Measurements from ENCODE around the gene LARP1B. TPM values are rescaled to one million over a fixed set of nuclear protein-coding genes. Genes with fewer than 3 reads are reported as not detected.

The LARP1B gene
- total RNA-seq, 2 donors from 2014 or later, result 20.2 to 20.9 TPM

DNA sequence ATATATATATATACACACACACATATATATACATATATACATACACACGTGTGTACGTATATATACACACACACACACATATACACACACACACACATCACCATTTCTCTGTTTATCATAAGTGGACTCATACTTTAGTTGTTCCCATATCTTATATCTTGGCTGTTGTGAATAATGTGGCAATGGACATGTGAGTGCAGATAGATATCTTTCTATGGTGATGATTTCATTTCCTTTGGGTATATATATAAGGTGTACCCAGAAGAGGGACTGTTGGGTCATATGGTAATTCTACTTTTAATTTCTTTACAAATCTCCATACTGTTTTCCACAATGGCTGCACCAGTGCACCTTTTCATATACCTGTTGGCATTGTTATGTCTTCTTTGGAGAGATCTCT, 105.9 kb downstream of the LARP1B start:
- no peak for DNase-seq (ENCODE audit: low spot score)
- H3K27ac ChIP-seq, result no peak overlapping the region
- no peaks in the 10 kb centered on the region for H3K36me3 ChIP-seq
- intact Hi-C loops (cut with DNase I), result no loop called here
- no peaks in the 10 kb centered on the region for H3K9me3 ChIP-seq
- H3K27me3 ChIP-seq (replicated peaks; ENCODE audit: insufficient read depth), result no peaks in the 10 kb centered on the region
- H3K4me3 ChIP-seq, result no peak overlapping the region
- no peaks in the 10 kb centered on the region for H3K4me1 ChIP-seq (replicated peaks)
- TF ChIP-seq, protein P1, sequence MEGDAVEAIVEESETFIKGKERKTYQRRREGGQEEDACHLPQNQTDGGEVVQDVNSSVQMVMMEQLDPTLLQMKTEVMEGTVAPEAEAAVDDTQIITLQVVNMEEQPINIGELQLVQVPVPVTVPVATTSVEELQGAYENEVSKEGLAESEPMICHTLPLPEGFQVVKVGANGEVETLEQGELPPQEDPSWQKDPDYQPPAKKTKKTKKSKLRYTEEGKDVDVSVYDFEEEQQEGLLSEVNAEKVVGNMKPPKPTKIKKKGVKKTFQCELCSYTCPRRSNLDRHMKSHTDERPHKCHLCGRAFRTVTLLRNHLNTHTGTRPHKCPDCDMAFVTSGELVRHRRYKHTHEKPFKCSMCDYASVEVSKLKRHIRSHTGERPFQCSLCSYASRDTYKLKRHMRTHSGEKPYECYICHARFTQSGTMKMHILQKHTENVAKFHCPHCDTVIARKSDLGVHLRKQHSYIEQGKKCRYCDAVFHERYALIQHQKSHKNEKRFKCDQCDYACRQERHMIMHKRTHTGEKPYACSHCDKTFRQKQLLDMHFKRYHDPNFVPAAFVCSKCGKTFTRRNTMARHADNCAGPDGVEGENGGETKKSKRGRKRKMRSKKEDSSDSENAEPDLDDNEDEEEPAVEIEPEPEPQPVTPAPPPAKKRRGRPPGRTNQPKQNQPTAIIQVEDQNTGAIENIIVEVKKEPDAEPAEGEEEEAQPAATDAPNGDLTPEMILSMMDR (IDR thresholded peaks at IDR 0.05), result no peak
- TF ChIP-seq POLR2AphosphoS5 (IDR thresholded peaks at IDR 0.05), result no peak
- TF ChIP-seq POLR2A (IDR thresholded peaks at IDR 0.05), result no peak
- WGBS, result 87% methylated on average over 2 of the region's 2 CpGs

DNA sequence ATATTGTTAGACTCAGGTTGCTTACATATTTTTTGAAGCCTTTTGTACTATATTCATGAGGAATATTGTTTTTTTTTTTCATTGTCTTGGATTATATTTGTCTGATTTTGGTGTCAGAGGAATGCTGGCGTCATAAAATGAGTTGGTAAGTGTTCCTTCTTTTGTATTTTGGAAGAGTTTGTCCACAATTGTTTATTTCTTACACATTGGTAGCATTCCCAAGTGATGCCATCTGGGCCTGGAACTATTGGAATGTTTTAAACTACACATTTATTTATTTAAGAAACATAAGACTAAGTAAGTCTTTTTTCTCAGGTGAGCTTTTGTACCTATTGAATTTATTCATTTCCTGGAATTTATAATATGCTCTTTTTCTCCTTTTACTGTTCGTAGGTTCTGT, 107.6 kb downstream of the LARP1B start:
- H3K4me1 ChIP-seq (replicated peaks), result no peaks in the 10 kb centered on the region
- intact Hi-C loops (cut with DNase I), result no loop called here
- no peak overlapping the region for H3K27ac ChIP-seq
- TF ChIP-seq POLR2A (IDR thresholded peaks at IDR 0.05), result no peak
- TF ChIP-seq, protein P1 (IDR thresholded peaks at IDR 0.05), result no peak
- no peak for TF ChIP-seq POLR2AphosphoS5 (IDR thresholded peaks at IDR 0.05)
- 82% methylated on average over 2 of the region's 2 CpGs for WGBS
- no peak overlapping the region for H3K4me3 ChIP-seq
- DNase-seq (ENCODE audit: low spot score), result no peak
- no peaks in the 10 kb centered on the region for H3K9me3 ChIP-seq
- H3K27me3 ChIP-seq (replicated peaks; ENCODE audit: insufficient read depth), result no peaks in the 10 kb centered on the region
- H3K36me3 ChIP-seq, result no peaks in the 10 kb centered on the region

DNA sequence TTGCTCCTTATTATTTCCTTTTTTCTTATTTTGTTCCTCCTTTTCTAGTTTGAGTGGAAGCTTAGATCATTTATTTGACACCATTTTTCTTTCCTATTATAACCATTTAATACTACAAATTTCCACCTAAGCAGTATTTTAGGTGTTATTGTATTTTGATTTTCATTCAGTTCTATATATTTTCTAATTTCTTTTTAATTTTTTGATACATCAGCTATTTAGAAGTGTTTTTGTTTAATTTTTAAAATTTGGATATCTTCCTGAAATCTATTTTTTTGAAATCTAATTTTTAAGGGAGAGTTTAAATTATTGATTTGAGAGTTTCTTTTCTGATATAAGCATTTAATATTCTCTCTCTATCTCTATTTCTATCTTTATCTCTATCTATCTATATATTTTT, 108.1 kb downstream of the LARP1B start:
- Histone ChIP-seq H3K4me3 (no peak overlapping the region), H3K27me3 (replicated peaks; ENCODE audit: insufficient read depth) (no peaks in the 10 kb centered on the region), H3K4me1 (replicated peaks) (no peaks in the 10 kb centered on the region), H3K27ac (no peak overlapping the region), H3K9me3 (no peaks in the 10 kb centered on the region), H3K36me3 (no peaks in the 10 kb centered on the region)
- intact Hi-C loops (cut with DNase I), result no loop called here
- TF ChIP-seq, protein P1 (IDR thresholded peaks at IDR 0.05), result no peak
- no peak for TF ChIP-seq POLR2AphosphoS5 (IDR thresholded peaks at IDR 0.05)
- no peak for TF ChIP-seq POLR2A (IDR thresholded peaks at IDR 0.05)
- no peak for DNase-seq (ENCODE audit: low spot score)

DNA sequence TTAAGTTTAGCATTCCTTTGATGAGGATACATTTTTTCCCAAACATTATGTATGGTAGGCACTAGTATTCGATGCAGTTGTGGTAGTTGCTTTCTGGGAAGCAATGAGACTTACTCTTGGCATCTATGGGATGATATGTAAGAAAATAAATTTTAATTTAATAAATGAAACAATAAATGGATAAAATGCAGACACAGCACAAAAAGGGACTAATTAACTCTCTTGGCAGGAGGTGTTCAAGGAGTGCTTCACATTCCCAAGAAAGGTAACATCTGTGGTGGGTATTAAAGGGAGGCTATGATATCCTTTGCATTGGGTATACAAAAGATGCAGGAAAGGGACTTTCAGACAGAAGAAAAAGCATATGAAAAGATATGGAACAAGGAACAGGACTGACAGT, 115.5 kb downstream of the LARP1B start:
- Histone ChIP-seq H3K4me1 (replicated peaks) (no peaks in the 10 kb centered on the region), H3K9me3 (no peaks in the 10 kb centered on the region), H3K27me3 (replicated peaks; ENCODE audit: insufficient read depth) (no peaks in the 10 kb centered on the region), H3K4me3 (no peak overlapping the region), H3K36me3 (no peaks in the 10 kb centered on the region), H3K27ac (no peak overlapping the region)
- TF ChIP-seq POLR2AphosphoS5 (IDR thresholded peaks at IDR 0.05) (no peak), POLR2A (IDR thresholded peaks at IDR 0.05) (no peak)
- TF ChIP-seq, protein P1 (IDR thresholded peaks at IDR 0.05), result no peak
- intact Hi-C loops (cut with DNase I), result no loop called here
- 97% methylated on average over 1 of the region's 1 CpG for WGBS
- no peak for DNase-seq (ENCODE audit: low spot score)

DNA sequence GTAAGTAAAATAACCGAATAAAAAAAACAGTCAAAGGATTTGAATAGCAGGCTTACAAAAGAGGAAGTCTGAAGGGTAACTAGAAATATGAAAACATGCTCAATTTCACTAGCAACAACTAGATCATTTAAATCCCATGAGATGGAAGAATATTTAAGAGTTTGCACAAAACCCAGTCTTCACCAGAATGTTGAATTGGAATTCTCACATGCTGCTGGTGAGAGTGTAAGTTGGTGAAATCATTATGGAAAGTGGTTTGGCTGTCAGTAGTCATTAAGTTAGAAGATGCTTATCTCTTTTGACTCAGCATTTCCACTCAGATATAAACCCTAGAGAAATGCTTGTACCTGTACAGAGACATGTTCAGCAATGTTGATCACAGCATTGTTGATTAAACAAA, 116.4 kb downstream of the LARP1B start:
- no peak for TF ChIP-seq POLR2A (IDR thresholded peaks at IDR 0.05)
- Histone ChIP-seq H3K9me3 (no peaks in the 10 kb centered on the region), H3K27me3 (replicated peaks; ENCODE audit: insufficient read depth) (no peaks in the 10 kb centered on the region), H3K4me3 (no peak overlapping the region), H3K36me3 (no peaks in the 10 kb centered on the region), H3K27ac (no peak overlapping the region), H3K4me1 (replicated peaks) (no peaks in the 10 kb centered on the region)
- intact Hi-C loops (cut with DNase I), result no loop called here
- DNase-seq (ENCODE audit: low spot score), result no peak
- WGBS, result 82% methylated on average over 1 of the region's 1 CpG
